Mammary epithelial cell (primary cell): ENCODE measurements around the gene SEMA4D.

Experiments used
- CTCF ChIP-seq, 2 donors: IDR thresholded peaks in 1 of 2; conservative IDR thresholded peaks in 1 of 2; 2 replicates each; pipeline ENCODE4 v1.5.1; 2011 to 2012; ENCODE audit warnings: inconsistent platforms in 2 of 2, low read length in 2 of 2, mild to moderate bottlenecking in 2 of 2, control low read depth in 1 of 2, low read depth in 1 of 2; ENCODE audit not compliant: insufficient read depth in 1 of 2; ENCODE audit errors: extremely low read depth in 1 of 2
- EZH2 ChIP-seq: IDR thresholded peaks from 2 replicates; pipeline ENCODE4 v1.6.1; 2012; ENCODE audit warnings: low read length, inconsistent platforms, borderline replicate concordance

- TF ChIP-seq CTCF (conservative IDR thresholded peaks at IDR 0.05 in 1 of 2, IDR thresholded peaks at IDR 0.05 in 1 of 2; ENCODE audit: extremely low read depth in 1 of 2, insufficient read depth in 1 of 2, low read depth in 1 of 2, low read length in 2 of 2) (no peak), EZH2 (no peak)
Observed at GRCh38 chr9:89365532-89365912, 132.4 kb downstream of the SEMA4D start.
